Hematopoietic multipotent progenitor cell treated with erythropoietin and hydrocortisone succinate and interleukin-3 and kit ligand, for 17 days (in vitro differentiated cells): ENCODE measurements around the gene ARPC5L.
"Not testable (repeated sequence)": the region's sequence is repeated elsewhere in the genome, so short reads cannot be mapped to it uniquely, and the experiment has no call there.

ENCODE experiments used
- DNase-seq: peaks from one replicate; pipeline ENCODE4 v3.0.0-alpha.2; 2015; ENCODE audit warnings: low spot score

Gene ARPC5L

DNA sequence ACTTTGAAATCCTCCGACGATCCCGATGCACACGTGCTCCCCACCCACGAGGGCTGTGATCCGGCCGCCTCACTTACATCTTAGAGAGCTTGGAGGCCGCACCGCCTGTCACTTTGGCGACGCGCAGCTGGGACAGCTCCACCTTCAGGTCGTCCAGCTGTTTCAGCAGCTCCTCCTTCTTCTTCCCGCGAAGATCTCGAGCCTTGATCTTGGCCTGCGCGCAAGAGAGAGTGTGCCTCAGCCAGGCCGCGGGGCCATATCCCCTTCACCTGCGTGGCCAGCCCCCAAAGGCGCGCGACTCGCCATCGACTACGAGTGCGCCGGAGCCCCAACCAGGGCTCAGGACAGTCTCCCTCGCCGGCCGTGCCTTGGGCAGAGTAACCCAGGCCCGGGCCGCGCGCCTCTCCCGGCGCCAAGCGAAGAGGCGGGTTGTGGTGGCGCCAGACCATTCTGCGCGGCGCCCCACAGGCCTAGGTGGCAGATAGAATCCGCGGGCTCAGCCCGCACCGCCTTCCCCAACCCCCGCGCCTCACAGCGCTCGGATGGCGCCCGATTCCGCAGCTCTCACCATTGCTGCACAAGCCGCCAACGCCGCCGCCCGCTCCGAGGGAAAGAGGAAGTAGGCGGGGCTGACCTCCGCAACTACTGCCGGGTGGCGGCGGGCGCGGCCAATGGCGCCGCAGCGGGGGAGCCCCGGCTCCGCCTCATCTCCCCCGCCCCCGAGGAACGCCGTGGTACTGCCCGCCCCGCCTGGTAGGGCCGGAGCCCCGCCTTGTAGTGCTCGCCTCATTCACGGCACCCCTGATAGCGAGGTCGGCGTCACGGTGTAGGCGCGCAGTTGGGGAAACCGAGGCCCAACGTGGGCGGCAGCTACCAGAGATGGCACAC lies at the start of gene ARPC5L, which contains the start of gene RPL35:
Gene ARPC5L, plus strand, starts transcription at position 789 of the 888 bp plus-strand sequence. CDS start 7,161 bp downstream, outside the sequence.
Gene RPL35, minus strand, starts transcription at position 616 of the 888 bp plus-strand sequence. Its CDS starts 45 bp downstream, at position 571.
- DNase-seq = peak; percentile 93

GRCh38 chr9:124812441-124812876 lies 49.5 kb upstream of the ARPC5L start:
- DNase-seq = no peak

DNA sequence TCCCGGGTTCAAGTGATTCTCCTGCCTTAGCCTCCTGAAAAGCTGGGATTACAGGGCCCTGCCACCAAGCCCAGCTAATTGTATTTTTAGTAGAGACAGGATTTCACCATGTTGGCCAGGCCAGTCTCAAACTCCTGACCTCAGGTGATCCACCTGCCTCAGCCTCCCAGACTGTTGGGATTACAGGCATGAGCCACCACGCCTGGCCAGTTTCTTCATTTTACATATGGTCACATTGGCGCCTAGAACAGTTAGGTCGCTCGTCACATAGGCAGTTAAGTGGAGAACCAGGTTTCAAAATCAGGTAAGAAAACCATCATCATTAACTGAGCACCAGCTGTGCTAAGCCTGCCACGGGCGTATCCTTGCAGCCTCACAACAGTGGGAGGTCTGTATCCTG lies 48.9 kb upstream of the ARPC5L start:
- no peak for DNase-seq

DNA sequence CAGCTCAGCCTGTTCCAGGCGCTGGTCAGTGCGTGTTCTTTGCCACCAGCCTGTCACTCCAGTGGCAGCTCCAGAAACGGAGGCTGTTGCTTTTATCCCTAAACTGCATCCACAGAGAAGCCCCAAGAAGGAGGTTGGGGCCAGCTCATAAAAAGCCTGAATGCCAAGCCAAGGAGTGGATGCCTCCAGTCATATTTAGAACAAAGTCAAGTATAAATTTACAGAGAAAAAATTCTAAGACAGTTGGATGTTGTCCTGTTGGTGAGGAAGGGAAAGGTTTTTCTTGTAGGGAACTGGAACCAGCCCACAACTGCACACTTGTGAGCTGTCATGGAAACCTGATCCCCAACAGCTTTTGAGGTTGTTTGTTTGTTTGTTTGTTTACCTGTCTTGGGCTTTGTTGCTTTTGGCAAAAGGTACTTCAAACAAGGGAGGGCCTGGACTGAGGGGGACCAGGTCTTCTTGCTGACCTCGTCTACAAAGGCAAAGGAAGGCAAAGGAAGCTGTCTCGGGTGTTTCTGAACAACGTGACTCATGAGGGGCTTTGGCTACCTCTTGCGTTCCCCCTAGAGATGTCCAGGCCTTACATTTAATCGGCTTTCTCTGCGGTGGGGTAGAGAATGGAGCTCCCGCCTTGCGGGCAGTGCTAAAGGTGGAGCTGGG lies 48.3 kb upstream of the ARPC5L start:
- no peak for DNase-seq

DNA sequence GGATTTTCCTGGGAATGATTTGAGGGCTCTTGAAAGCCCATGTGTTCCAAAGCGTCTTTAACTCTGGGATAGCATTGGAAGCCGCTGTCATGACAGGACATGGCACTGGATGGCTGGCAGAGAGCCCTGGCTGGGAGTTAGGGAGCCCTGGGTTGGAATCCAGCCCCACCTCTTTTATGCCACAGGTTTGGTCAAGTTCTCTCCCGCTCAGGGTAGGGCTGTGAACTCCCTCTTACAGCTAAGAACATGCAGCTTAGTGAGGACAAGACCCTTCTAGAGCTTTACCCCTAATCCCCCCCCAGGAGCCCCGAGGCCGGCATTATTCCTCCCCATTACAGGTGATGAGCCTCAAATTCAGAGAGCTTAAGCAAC lies 47.8 kb upstream of the ARPC5L start:
- DNase-seq = no peak

DNA sequence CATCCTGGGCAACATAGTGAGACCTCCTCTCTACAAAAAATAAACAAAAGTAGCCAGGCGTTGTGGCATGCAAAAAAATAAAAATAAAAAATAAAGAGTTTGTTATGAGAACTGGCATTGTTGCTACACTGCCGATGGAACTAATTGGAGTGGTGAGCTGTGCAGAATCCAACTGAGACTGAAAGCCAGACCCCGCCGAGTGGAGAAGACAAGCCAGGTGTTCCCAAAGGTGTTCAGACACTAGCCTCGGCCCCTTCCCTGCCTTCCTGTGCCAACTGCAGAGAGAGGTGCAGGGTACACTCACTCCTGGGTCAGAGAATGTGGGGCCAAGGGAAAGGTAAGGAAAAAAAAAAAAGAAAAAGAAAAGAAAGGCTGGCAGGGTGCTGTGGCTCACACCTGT lies 46.3 kb upstream of the ARPC5L start:
- DNase-seq = no peak

DNA sequence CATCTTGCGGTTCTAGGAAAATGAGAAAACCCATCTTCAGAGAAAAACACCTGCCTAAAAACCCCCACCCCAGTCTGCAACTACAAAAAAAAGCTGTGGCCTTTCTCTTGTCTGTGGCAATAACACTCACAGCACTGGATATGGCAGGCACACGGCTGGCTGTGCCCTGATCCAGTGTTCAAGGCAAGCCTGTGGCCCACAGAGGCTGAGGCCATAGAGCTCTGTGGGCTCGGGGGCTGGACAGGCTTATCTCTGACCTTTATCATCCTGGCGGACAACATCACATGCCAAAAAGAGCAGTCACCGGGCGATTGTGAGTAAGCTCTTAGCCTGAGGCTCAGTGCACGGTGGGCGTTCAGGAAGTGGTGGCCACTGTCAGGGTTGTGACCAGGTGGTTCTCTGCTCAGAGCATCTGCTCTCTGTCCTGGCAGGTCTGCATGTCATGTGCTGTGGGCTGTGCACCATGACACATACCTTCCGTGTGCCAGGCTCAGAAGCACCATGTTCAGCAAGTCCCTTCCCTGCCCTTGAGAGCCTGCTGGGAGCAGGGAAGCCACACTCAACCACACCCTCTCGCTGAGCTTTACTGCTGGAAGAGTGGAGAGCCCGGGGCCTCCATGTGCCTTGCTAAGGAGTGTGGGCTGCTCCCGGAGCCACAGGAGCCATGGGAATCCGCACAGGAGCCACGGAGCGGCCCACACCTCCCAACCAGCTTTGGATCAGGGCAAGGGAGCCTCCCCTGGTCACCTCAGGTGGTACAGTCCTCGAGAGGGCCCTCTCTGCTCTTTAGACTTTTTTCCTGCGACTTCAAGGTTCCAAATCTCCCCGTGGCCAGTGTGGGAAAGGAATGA lies 43.3 kb upstream of the ARPC5L start:
- DNase-seq = no peak

GRCh38 chr9:124820698-124821623 lies 41.0 kb upstream of the ARPC5L start:
- DNase-seq = no peak

GRCh38 chr9:124828489-124829333 lies 33.2 kb upstream of the ARPC5L start:
- DNase-seq = no peak

DNA sequence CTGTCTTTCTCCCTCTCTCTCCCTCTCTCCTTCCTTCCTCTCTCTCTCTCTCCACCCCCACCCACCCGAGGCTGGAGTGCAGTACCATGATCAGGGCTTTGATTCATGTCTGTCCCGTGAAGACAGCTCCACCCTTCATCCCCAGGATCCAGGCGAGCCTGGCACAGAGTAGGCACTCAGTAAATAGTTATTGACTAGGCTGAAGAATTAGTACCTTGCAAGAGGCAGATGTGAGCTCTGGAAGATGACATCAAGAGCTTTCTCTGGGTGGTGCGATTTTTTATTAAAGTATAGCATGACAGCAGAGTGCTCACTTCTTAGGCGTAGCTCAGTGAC lies 32.6 kb upstream of the ARPC5L start:
- DNase-seq = no peak

GRCh38 chr9:124830593-124830992 lies 31.3 kb upstream of the ARPC5L start:
- DNase-seq = no peak

DNA sequence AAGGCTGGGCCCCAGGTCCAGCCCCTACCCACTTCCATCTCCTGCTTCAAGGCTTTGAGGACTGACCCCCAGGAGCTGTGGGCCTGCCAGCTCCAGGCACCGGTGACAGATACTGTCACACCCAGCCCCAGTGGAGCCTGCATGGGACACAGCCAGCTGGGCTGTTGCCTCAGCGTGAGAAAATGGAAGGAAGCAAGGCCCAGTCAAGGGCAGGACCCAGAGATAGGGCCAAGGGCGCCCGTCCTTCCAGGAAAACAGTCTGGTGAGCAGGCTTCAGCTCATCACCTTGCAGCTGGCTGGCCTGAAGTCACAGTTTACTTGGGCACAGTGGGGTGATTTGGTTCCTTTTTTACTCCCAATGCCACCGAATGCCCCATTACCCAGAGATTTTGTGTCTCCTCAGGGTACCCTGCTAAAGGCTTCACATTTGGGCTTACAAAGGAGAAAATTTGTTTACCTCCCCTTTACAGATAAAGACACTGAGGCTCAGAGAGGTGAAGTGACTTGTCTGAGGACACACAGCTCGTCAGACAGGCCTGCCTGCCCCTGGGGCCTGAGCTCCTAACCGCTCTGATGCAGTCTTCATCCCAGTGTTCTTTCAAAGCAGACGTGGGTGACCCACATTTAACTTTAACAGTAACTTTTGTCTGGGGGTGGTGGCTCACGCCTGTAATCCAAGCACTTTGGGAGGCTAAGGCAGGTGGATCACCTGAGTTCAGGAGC lies 30.1 kb upstream of the ARPC5L start:
- no peak for DNase-seq

GRCh38 chr9:124834591-124834990 lies 27.3 kb upstream of the ARPC5L start:
- no peak for DNase-seq

DNA sequence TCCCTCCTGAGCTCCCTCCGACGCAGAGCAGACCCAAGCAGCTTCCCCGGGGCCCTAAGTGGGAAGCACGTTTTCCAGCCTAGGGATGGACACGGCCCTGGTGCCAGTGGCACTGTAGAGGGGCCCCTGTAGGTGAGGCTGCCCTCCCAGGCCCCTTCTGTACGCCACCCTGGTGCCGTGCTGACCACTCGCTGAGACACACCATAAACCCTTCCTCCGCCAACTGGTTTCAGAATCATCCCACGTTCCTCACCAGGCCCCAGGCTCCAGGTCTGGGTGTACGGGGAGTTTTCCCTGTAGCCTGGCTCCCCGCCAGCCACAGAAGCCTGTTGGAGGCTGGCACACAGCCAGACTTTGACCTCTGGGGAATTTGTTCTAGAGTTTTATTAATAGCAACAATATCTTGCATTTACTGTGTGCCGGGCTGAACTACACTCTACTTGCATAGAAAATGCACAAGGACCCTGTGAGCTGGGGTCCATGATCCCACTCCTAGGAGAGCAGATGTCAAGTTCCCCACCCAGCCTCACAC lies 26.8 kb upstream of the ARPC5L start:
- no peak for DNase-seq

- DNase-seq = not testable (repeated sequence)
Measured at GRCh38 chr9:124838132-124838531, 23.8 kb upstream of the ARPC5L start.

DNA sequence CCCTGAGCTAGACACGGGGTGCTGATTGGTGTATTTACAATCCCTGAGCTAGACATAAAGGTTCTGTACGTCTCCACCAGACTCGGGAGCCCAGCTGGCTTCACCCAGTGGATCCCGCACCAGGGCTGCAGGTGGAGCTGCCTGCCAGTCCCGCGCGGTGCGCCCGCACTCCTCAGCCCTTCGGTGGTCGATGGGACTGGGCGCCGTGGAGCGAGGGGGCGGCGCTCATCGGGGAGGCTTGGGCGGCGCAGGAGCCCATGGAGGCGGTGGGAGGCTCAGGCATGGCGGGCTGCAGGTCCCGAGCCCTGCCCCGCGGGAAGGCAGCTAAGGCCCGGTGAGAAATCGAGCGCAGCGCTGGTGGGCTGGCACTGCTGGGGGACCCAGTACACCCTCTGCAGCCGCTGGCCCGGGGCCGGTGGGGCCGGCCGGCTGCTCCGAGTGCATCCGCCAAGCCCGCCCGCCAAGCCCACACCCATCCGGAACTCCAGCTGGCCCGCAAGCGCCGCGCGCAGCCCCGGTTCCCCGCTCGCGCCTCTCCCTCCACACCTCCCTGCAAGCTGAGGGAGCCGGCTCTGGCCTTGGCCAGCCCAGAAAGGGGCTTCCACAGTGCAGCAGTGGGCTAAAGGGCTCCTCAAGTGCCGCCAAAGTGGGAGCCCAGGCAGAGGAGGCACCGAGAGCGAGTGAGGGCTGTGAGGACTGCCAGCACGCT lies 23.2 kb upstream of the ARPC5L start:
- not testable (repeated sequence) for DNase-seq

- no peak for DNase-seq
Measured at GRCh38 chr9:124839612-124840299, 22.2 kb upstream of the ARPC5L start.

DNA sequence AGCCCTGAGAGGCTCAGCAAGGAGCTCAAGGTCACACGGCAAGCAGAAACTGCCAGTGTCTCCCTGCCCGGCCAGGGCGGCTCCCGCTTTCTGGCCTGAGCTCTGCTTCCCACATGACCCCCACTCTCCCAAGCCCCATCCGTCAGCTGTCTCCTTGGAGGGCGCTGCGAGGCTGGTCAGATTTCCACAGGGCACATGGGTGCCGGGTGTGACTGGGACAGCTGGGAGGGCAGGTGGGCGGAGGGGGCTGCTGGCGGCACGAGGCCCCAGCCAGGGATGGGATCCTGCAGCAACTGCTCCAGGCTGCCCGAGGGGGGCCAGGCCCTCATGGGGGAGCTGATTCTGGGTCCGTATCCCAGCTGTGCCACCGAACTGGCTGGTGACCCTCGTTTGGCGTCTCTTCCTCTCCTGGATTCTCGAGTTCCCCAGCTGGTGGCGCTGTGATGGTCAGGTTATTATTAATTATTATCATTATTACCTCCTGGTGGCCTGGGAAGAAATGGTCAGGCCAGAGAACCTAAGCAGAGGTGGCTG lies 21.6 kb upstream of the ARPC5L start:
- DNase-seq = no peak
